Small intestine (tissue), 7 donors: Measurements from ENCODE around the gene C4BPB. TPM values are rescaled to one million over a fixed set of nuclear protein-coding genes. Genes with fewer than 3 reads are reported as not detected.

ENCODE experiments used
- DNase-seq, 2 donors: peaks; one replicate each; pipeline versions ENCODE4 v3.0.0 to v3.0.0-alpha.2; 2013
- FAIRE-seq: peaks from 2 replicates; lab custom pipeline; 2012; peaks lifted over from hg19 to GRCh38; lab: Jason Lieb, UNC
- H3K27ac ChIP-seq, 3 donors: one replicate each; pipeline ENCODE4 v1.5.1; 2013; ENCODE audit warnings: low read length in 2 of 3, mild to moderate bottlenecking in 2 of 3, control low read depth in 1 of 3, inconsistent platforms in 1 of 3, low read depth in 1 of 3, moderate library complexity in 1 of 3
- H3K27me3 ChIP-seq, 3 donors: one replicate each; pipeline ENCODE4 v1.6.1; 2013; ENCODE audit warnings: low read length in 3 of 3, inconsistent platforms in 1 of 3; ENCODE audit not compliant: control insufficient read depth in 3 of 3, insufficient read depth in 3 of 3
- H3K36me3 ChIP-seq, 3 donors: one replicate each; pipeline ENCODE4 v1.6.1; 2013; ENCODE audit warnings: low read length in 3 of 3, inconsistent platforms in 1 of 3, low read depth in 1 of 3, mild to moderate bottlenecking in 1 of 3, moderate library complexity in 1 of 3; ENCODE audit not compliant: control insufficient read depth in 3 of 3, insufficient read depth in 2 of 3
- H3K4me1 ChIP-seq, 3 donors: one replicate each; pipeline ENCODE4 v1.6.1; 2013; ENCODE audit warnings: low read length in 2 of 3, inconsistent platforms in 1 of 3, low read depth in 1 of 3, mild to moderate bottlenecking in 1 of 3, moderate library complexity in 1 of 3; ENCODE audit not compliant: control insufficient read depth in 3 of 3, insufficient read depth in 2 of 3
- H3K4me3 ChIP-seq, 3 donors: one replicate each; pipeline ENCODE4 v1.5.1; 2013; ENCODE audit warnings: low read length in 3 of 3, control low read depth in 1 of 3, inconsistent platforms in 1 of 3, low read depth in 1 of 3, mild to moderate bottlenecking in 1 of 3, moderate library complexity in 1 of 3
- H3K9me3 ChIP-seq, 2 donors: one replicate each; pipeline ENCODE4 v1.6.1; 2013; ENCODE audit warnings: low read depth in 1 of 2, low read length in 1 of 2; ENCODE audit not compliant: control insufficient read depth in 2 of 2, insufficient read depth in 1 of 2
- WGBS, 3 donors: extraction: QIAGEN DNeasy Blood & Tissue Kit; methylation state at CpG; one replicate each; pipeline ENCODE4 v1.1.7; 2013; 5-methylcytosine and 5-hydroxymethylcytosine counted together
- polyA plus RNA-seq, 4 donors: library from polyadenylated mRNA; stranded (reverse) in 3 of 4; unstranded in 1 of 4; fragments of 200-250 nt in 3 of 4; fragments of 120-200 nt in 1 of 4; gene quantifications; one replicate each; pipeline versions ENCODE4 v1.2.1 to v1.2.3, GENCODE V29; 2013
- donor health status: healthy with polysubstance abuse.
- donor health status: control.
- donor health status: control.
- donor health status: Bipolar disorder and iron deficiency.
- donor health status: healthy.

The C4BPB gene
- polyA plus RNA-seq, 4 donors: 1.1 to 27.3 (median 12.9) TPM

GRCh38 chr1:207129053-207129452 is 40.4 kb downstream of the C4BPB start:
- peaks cover 0 to 13% of the 10 kb centered on the region in 2 donors for H3K9me3 ChIP-seq
- no peaks in the 10 kb centered on the region for H3K36me3 ChIP-seq
- H3K27me3 ChIP-seq: no peaks in the 10 kb centered on the region
- FAIRE-seq: no peak
- H3K4me1 ChIP-seq: no peaks in the 10 kb centered on the region
- no peak for DNase-seq
- no peak overlapping the region for H3K4me3 ChIP-seq
- no peak overlapping the region for H3K27ac ChIP-seq

- Histone ChIP-seq H3K27ac (no peak overlapping the region), H3K4me1 (no peaks in the 10 kb centered on the region), H3K27me3 (no peaks in the 10 kb centered on the region), H3K36me3 (no peaks in the 10 kb centered on the region), H3K9me3 (peaks cover 0 to 13% of the 10 kb centered on the region in 2 donors), H3K4me3 (no peak overlapping the region)
- no peak for DNase-seq
- no peak for FAIRE-seq
- WGBS, 3 donors: 58 to 74% (median 59%) methylated on average over 1 of the region's 1 CpG
Observed at GRCh38 chr1:207130252-207131036, 41.8 kb downstream of the C4BPB start.

- no peak overlapping the region for H3K27ac ChIP-seq
- no peaks in the 10 kb centered on the region for H3K27me3 ChIP-seq
- H3K4me3 ChIP-seq: no peak overlapping the region
- H3K36me3 ChIP-seq: no peaks in the 10 kb centered on the region
- H3K9me3 ChIP-seq: peaks cover 0 to 13% of the 10 kb centered on the region in 2 donors
- H3K4me1 ChIP-seq: no peaks in the 10 kb centered on the region
- DNase-seq (no peak), FAIRE-seq (no peak)
- WGBS, 3 donors: 88 to 91% (median 91%) methylated on average over 4 of the region's 4 CpGs
Observed at GRCh38 chr1:207131163-207131562, 42.5 kb downstream of the C4BPB start.

GRCh38 chr1:207134581-207134980 is 45.9 kb downstream of the C4BPB start:
- H3K4me1 ChIP-seq: no peaks in the 10 kb centered on the region
- H3K4me3 ChIP-seq: no peak overlapping the region
- peaks cover 0 to 2% (median 0%) of the 10 kb centered on the region in 3 donors for H3K27me3 ChIP-seq
- no peaks in the 10 kb centered on the region for H3K9me3 ChIP-seq
- WGBS, 3 donors: 81 to 100% (median 86%) methylated on average over 1 of the region's 1 CpG
- H3K36me3 ChIP-seq: no peaks in the 10 kb centered on the region
- DNase-seq: no peak
- FAIRE-seq: no peak
- H3K27ac ChIP-seq: no peak overlapping the region

- peaks cover 0 to 2% (median 0%) of the 10 kb centered on the region in 3 donors for H3K27me3 ChIP-seq
- WGBS, 3 donors: 70 to 93% (median 90%) methylated on average over 1 of the region's 1 CpG
- FAIRE-seq: no peak
Observed at GRCh38 chr1:207139616-207140015, 51.0 kb downstream of the C4BPB start.

GRCh38 chr1:207140536-207140935 is 51.9 kb downstream of the C4BPB start:
- no peak overlapping the region for H3K4me3 ChIP-seq
- no peaks in the 10 kb centered on the region for H3K36me3 ChIP-seq
- DNase-seq (no peak), FAIRE-seq (no peak)
- no peaks in the 10 kb centered on the region for H3K4me1 ChIP-seq
- no peaks in the 10 kb centered on the region for H3K9me3 ChIP-seq
- peaks cover 0 to 2% (median 0%) of the 10 kb centered on the region in 3 donors for H3K27me3 ChIP-seq
- H3K27ac ChIP-seq: no peak overlapping the region
- WGBS, 3 donors: 66 to 79% (median 77%) methylated on average over 1 of the region's 1 CpG

More at GRCh38 chr1:207139616-207140015, 51.0 kb downstream of the C4BPB start:
- Histone ChIP-seq H3K9me3 (no peaks in the 10 kb centered on the region), H3K4me1 (no peaks in the 10 kb centered on the region), H3K36me3 (no peaks in the 10 kb centered on the region), H3K27ac (no peak overlapping the region), H3K4me3 (no peak overlapping the region)
- no peak for DNase-seq

GRCh38 chr1:207145401-207146058 is 56.9 kb downstream of the C4BPB start:
- Histone ChIP-seq H3K27ac (no peak overlapping the region), H3K4me3 (no peak overlapping the region), H3K36me3 (no peaks in the 10 kb centered on the region), H3K9me3 (no peaks in the 10 kb centered on the region), H3K4me1 (no peaks in the 10 kb centered on the region), H3K27me3 (no peaks in the 10 kb centered on the region)
- FAIRE-seq (no peak), DNase-seq (no peak)
- 63 to 78% (median 69%) methylated on average over 5 of the region's 5 CpGs for WGBS, 3 donors
